ENCODE data around the gene CDR2.

DNA sequence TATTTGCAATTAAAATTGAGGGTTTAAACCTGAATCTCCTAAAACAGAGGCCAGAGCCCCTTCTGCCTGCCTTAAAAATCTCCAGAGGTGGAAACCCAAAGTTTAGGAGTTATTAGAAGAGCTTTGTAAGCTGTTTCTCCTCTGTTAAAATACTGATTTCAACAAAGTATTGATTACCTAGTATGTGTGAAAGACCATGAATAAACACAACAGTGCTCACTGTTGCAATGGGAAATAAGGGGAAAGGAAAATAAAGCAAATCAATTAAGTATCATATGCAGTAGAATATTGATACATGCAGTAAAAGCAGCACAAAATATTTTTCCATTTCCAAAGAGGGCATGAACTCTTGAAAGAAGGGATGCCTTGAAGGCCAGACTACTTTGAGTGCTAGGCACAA, 14.7 kb downstream of the CDR2 start:
- TF ChIP-seq EZH2 (IDR thresholded peaks at IDR 0.05) (no peak), POLR2AphosphoS5 (IDR thresholded peaks at IDR 0.05; ENCODE audit: borderline replicate concordance, low read depth, low read length) (no peak), FOXP2 (optimal IDR thresholded peaks at IDR 0.05; ENCODE audit: control extremely low read depth, extremely low read length, insufficient read depth) (no peak)

Measured in SK-N-MC (cell line).